HG02970 (cell line): ENCODE measurements around the gene DUSP9.

Experiments
- ATAC-seq: cut with Tn5 transposase; IDR thresholded peaks from one replicate; pipeline ENCODE4 v1.9.1; 2021; ENCODE audit warnings: mild to moderate bottlenecking, moderate library complexity, moderate number of reproducible peaks; ENCODE audit not compliant: unreplicated experiment, low FRiP score

The DUSP9 gene

GRCh38 chrX:153635788-153636668 lies 11.0 kb upstream of the DUSP9 start:
- no peak for ATAC-seq

- no peak for ATAC-seq
These were observed 10.3 kb upstream of the DUSP9 start for GRCh38 chrX:153636716-153637115.

DNA sequence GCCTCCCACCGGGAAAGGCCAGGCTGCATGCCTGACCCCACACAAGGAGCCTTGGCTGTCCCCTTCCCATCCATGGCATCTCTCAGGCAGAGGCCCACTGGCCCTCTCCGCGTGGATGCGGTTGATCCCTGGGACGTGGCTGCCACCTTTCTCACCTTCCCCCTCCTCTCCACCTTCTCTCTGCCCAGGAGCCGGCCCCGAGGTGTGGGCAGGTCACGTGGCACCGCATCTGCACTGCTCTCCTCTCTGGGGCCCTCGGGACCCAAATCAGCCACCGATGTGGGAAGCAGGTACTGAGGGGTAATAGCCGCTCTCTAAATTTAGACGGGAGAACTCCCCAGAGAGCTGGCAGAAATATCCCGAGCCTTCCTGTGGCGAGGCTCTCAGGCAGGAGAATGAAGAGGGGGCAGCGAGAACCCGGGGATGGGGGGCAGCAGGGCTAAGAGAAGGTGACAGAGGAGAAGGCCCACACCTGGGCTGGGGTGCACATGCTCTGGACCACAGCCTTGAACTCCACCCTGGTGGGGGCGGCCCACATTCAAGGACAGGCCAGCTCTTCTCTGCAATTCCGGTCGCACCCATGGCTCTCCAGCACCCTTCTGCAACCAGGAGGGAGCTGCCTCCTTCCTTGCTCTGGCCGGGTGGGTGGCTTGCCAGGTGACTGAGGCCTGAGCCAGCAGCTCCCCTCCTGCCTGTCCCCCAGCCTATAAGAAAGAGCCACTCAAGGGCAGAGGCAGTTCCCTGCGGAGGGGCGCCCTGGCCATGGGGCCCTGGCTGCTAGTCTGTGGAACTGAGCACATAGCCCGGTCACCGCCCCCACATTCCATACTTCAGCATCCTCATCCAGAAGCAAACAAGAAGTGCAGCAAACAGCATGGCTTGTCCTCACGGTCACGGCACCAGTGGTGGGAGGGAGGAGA lies 9.6 kb upstream of the DUSP9 start:
- no peak for ATAC-seq

DNA sequence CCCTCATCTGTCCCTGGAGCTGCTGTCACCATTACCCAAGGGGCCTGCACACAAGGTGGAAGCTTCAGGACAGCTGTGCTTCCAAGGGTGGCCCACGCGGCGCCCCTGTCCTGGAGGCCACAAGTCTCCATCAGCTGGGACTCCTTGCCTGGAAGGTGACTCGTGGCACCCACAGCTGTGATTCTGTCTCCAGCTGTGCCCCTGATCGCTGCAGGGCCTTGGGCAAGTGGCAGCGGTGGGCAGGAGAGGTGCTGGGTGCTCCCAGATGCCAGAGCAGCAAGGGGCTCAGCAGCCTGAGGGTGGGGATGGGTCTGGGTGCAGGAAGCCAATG lies 9.0 kb upstream of the DUSP9 start:
- no peak for ATAC-seq

GRCh38 chrX:153638436-153639176 lies 8.4 kb upstream of the DUSP9 start:
- no peak for ATAC-seq

DNA sequence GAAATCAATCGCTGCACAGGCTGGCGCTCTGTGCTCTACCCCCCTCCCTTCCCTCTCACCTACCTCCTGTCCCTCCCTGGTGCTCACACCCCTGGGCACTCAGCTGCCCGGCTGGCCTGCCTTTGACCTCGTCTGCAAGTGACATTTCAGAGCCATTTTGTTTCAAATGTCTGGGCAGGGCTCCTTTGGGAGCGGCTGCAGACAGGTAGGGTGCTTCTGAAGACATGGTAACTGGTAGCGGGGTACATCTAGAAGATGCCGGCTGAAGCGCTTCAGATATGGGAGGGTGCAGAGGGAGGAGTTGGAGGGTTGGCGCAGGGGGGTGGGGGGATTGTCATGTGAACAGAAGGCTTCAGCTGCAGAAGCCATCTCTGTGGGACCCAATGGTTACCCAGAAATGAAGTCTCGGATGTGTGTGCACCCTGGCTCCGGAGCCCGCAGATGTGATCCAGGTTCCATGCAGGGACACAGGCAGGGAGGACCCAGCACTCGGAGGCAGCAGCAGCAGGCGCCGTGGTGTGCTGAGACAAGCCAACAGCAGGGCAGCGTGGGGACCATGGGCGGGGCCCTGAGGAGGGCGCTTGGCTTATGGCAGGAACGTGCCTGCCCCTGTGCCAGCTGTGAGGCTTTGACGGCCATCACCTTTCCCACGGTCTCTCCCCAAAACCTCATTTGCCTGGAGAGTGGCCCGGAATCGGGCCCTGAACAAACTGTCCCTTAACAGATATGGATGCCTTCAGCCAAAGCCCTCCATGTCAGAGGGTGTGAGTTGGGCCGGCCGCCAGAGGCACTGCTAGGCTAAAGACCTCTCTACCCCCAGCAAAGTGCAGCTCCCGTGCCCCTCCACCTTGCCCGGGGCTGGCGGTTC lies 7.6 kb upstream of the DUSP9 start:
- no peak for ATAC-seq

DNA sequence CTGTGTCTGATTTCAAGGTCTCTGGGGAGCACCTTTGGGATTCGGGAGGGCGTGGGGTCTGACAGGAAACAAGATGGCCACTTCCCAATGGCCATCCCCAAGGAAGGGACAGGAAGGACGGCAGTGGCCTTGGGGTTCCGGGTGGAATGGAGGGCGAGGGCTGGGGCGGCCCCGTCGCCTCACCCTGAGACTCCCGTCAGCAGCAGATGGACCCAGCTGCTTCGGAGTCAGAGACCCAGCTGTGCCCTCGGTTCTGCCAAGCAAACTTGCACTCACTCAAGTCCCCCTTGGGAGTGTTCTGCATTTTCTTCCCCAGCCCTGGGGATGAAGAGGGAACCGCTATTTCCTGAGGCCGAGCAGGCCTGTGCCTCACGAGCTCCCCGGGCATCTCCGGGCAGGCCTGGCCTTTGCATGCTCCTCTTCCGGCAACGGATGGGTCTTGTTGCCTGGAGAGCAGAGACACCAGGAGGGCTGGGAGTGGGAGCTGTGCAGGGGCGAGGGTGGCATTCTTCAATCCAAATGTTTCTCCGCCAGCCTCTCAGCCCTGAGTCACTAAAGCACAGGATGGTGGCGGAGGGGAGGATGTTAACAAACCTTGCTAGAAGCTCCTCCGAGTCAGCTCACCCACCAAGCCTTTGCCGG lies 6.8 kb upstream of the DUSP9 start:
- ATAC-seq, result no peak

DNA sequence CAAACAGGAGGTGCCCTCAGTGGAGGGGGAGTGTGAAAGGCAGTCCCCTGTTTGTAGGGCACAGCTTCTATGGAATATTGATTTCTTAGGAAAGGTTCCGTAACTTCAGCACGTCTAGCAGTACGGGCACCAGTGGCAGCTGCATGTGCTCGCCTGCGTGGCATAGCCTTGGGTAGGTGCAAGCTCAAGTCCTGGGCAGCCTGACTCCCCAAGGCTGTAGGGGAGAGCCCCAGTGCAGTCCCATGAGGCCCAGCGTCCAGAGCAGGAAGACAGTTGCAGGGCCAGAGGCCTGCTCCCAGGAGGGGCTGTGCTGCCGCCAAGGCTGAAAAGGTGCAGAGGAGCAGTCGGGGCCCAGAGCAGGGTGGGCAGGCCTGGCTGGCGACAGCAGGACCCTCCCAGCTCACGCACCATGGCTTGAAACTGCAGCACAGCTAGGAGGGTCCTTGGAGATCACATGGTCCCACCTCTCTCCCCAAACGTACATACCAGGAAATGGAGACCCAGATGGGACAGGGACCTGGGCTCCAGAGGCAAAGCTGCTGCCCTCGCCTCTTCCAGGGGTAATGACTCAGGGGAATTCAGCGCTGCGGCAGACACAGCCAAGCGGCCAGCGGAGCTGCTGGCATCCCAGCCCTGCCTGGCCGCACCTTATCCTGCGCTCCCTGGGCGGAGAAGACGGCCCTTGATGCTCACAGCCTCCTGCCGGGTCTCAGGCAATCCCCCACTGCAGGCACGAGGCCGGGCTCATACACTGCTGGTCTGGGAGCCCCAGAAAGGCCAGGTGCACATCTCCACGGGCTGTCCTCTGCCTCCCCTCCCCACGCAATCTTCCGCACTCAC lies 6.0 kb upstream of the DUSP9 start:
- no peak for ATAC-seq

DNA sequence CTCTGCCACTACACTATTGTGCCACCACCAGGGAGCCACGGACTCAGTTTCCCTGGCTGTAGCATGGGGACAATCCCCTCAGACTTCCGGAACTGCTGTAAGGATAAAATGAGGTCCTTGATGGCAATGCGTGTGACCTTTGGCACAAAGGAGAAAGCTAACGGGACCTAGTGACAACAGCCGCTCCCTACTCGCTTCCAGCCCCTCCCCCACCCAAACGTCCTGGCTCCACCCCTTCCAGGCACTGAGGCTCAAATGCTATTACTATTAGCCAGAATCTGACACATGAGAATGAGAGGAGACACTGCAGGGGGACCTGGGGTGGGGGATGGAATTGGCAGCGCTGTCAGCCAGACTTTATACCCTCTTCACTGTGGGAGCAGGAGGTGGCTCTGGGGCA lies 5.4 kb upstream of the DUSP9 start:
- no peak for ATAC-seq

- ATAC-seq, result no peak
These were observed 4.8 kb upstream of the DUSP9 start for GRCh38 chrX:153642051-153642654.

GRCh38 chrX:153642655-153643430 lies 4.2 kb upstream of the DUSP9 start:
- no peak for ATAC-seq

- no peak for ATAC-seq
These were observed 3.3 kb upstream of the DUSP9 start for GRCh38 chrX:153643431-153644351.

DNA sequence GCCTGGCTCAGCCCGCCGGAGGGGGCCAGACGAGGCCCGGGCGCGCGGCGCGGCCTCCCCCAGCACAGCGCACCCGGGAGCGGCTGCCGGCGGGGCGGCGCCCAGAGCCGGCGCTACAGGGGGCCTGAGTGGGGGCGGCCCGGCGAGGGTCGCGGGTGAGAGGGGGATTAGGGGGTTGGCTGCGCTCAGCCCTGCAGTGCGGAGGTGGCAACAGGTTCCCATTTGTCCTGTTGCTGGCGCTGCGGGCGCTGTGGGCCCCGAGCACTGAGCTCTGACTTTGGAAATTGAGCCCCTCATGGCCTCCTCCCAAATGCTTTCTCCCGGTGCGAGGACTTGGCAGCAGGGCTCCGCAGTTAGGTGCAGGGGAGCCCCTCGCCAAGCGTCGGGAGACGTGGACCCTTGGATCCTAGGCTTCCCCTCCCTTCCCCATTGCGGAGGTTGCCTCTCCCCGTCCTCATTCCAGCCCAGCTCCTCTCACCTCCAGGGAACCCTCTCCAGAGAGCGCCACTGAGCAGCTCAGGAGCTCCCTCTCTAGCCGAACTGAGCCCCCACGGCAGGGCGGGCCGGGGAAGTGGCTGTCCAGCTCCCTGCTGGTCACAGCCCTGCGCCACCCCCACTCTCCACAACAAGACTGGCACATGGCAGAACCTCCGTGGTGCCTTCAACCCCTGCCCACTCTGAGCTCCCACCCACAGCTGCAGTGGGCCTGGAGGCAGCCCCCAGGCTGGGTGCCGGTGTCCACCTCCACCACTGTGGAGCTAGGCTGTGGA lies 2.5 kb upstream of the DUSP9 start:
- no peak for ATAC-seq

GRCh38 chrX:153645151-153645550 lies 1.9 kb upstream of the DUSP9 start:
- ATAC-seq, result no peak

DNA sequence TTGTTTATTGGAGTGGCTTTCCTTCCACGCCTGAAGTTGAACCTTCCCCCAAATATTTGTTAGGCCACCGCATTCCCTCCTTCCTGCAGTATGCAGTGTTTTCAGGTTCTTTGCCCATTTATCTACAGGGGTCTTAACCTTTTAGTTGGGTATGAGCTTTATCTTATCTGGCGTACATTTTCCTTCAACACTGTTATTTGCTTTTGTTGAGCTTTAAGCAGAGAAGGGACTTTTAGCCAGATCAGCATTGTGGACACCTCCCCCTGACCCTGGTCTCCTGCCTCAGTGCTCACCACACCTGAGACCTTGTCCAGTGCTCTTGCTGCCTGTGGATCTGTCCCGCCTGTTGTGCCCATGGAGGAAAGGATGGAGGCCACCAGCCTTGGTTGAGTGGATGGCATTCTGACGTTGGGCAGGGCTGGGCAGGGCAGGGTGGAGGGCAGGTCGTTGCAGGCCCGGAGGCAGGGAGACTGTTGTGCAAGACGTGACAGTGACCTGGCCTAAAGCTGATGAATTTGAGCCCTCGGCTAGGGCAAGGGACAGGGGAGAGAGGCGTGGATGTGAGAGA lies 998 bp upstream of the DUSP9 start:
- ATAC-seq, result no peak
